ENCODE measurements around the gene LPIN3. TPM values are rescaled to one million over a fixed set of nuclear protein-coding genes. Genes with fewer than 3 reads are reported as not detected.

Gene LPIN3
- total and polyA plus RNA-seq, 2 of the 8 experiments (the other 6 are each of a cell fraction or from before 2014, with no cell fraction given), result 3.7 to 3.9 TPM

DNA sequence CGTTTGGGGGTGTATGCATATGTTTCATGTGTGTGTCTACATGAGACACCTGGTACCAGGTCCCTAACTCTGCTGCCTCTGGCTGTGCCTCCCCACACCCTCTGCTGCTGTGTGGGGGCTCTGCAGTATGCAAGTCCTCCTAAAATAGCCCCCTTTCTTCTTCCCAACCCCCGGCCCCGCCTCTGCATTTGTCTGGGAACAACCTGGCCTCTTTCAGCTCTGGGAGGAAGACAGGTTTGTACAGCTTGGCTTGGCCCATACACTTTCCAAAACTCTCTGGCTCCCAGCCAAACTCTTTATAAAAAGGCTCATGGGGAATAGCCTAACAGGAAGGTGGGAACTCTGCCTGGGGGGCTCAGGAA, 53.1 kb downstream of the LPIN3 start:
- Histone ChIP-seq H3K27ac (ENCODE audit: low read depth, low read length) (no peak overlapping the region), H3K9ac (replicated peaks in 1 of 4; ENCODE audit: extremely low read depth in 1 of 4, low read depth in 3 of 4, low read length in 3 of 4) (no peak overlapping the region), H3K36me3 (ENCODE audit: control insufficient read depth in 2 of 4, insufficient read depth in 4 of 4, low read length in 3 of 4) (no peaks in the 10 kb centered on the region), H3K4me2 (ENCODE audit: insufficient read depth in 1 of 2, low read depth in 2 of 2, low read length in 2 of 2) (no peak overlapping the region), H2BK15ac (ENCODE audit: low read length) (no peak overlapping the region), H4K91ac (replicated peaks; ENCODE audit: insufficient read length, low read length) (no peak overlapping the region), H3K79me2 (ENCODE audit: control insufficient read depth in 1 of 2, insufficient read depth in 2 of 2, low read length in 2 of 2) (no peaks in the 10 kb centered on the region), H2BK5ac (ENCODE audit: low read depth, low read length) (no peak overlapping the region), H4K8ac (ENCODE audit: extremely low read depth, insufficient read depth, low read length) (no peak overlapping the region), H3K14ac (ENCODE audit: insufficient read length) (no peak overlapping the region), H3K4ac (replicated peaks; ENCODE audit: insufficient read length, low read depth, low read length) (no peak overlapping the region), H2BK120ac (replicated peaks; ENCODE audit: low read depth, low read length) (no peak overlapping the region), H2AK5ac (ENCODE audit: low read depth, low read length) (no peak overlapping the region), H3K9me3 (ENCODE audit: insufficient read depth in 2 of 2, low read depth in 1 of 2, low read length in 1 of 2) (no peaks in the 10 kb centered on the region), H3K23me2 (ENCODE audit: low read depth, low read length) (no peaks in the 10 kb centered on the region), H3K4me3 (ENCODE audit: extremely low read depth in 1 of 4, insufficient read depth in 2 of 4, low read depth in 3 of 4, low read length in 4 of 4) (no peak overlapping the region), H2AFZ (ENCODE audit: low read length) (no peak overlapping the region), H3K27me3 (replicated peaks in 1 of 4; ENCODE audit: control insufficient read depth in 3 of 4, extremely low read depth in 1 of 4, insufficient read depth in 3 of 4, low read length in 3 of 4) (no peaks in the 10 kb centered on the region), H3K18ac (ENCODE audit: extremely low read depth, low read length) (no peak overlapping the region), H3K23ac (ENCODE audit: insufficient read length) (no peak overlapping the region), H4K5ac (ENCODE audit: insufficient read length, low read depth, low read length) (no peak overlapping the region), H3K4me1 (replicated peaks in 1 of 4; ENCODE audit: control insufficient read depth in 3 of 4, insufficient read depth in 4 of 4, low read length in 3 of 4) (peaks cover 0 to 9% (median 6%) of the 10 kb centered on the region in 4 experiments; a peak in 5 of 7 replicates), H3K56ac (replicated peaks; ENCODE audit: insufficient read length, low read depth, low read length) (no peak overlapping the region), H2BK12ac (ENCODE audit: low read depth, low read length) (no peak overlapping the region), H3K79me1 (ENCODE audit: low read depth, low read length) (no peaks in the 10 kb centered on the region; the same call in 1 of the 2 replicates), H2BK20ac (ENCODE audit: low read length) (no peak overlapping the region), H4K20me1 (replicated peaks in 1 of 2; ENCODE audit: control insufficient read depth in 1 of 2, insufficient read depth in 2 of 2, low read length in 2 of 2) (no peaks in the 10 kb centered on the region)
- no peak for DNase-seq (ENCODE audit: low read depth in 1 of 2, low spot score in 2 of 2)
- TF ChIP-seq GTF2F1 (IDR thresholded peaks at IDR 0.05; ENCODE audit: borderline replicate concordance, low read depth, low read length) (no peak), JUND (IDR thresholded peaks at IDR 0.05; ENCODE audit: low read length) (no peak), BACH1 (IDR thresholded peaks at IDR 0.05; ENCODE audit: low read length) (no peak), SP1 (IDR thresholded peaks at IDR 0.05; ENCODE audit: low read depth, low read length) (no peak), CEBPB (IDR thresholded peaks at IDR 0.05; ENCODE audit: low read depth, low read length) (no peak), HDAC2 (IDR thresholded peaks at IDR 0.05; ENCODE audit: borderline replicate concordance in 1 of 2, low read depth in 2 of 2, low read length in 2 of 2) (no peak), EGR1 (IDR thresholded peaks at IDR 0.05; ENCODE audit: borderline replicate concordance, low read depth, low read length) (no peak), SIX5 (IDR thresholded peaks at IDR 0.05; ENCODE audit: low read depth, low read length) (no peak)
- ChIA-PET POLR2A (ENCODE audit: partially characterized antibody) (interaction anchor here (0.8 kb wide), 1 partner anchor 27 kb away, joined by 3 read pairs; no protein-coding TSS in a partner anchor), CTCF (ENCODE audit: partially characterized antibody) (interaction anchor here (1.0 to 3.5 kb wide), 4 partner anchors 29 to 426 kb away, joined by 3 to 16 read pairs (median 4); partner anchors contain the start of gene LPIN3)
- no peak for FAIRE-seq
- 94% methylated on average over 3 of the region's 3 CpGs; no CpG with 5 or more reads in 1 of the 2 experiments for WGBS, 2 experiments (ENCODE audit: extremely low coverage in 1 of 2, insufficient coverage in 1 of 2, insufficient read length in 1 of 2, insufficient replicate concordance in 2 of 2, low coverage in 1 of 2, low lambda C conversion rate in 2 of 2, missing lambda C conversion rate in 1 of 2)

Data from H1 (cell line).